Endodermal cell (in vitro differentiated cells): ENCODE results near the gene AKAP5. TPM values are rescaled to one million over a fixed set of nuclear protein-coding genes. Genes with fewer than 3 reads are reported as not detected.

Experiments used
- DNase-seq: peaks from one replicate; pipeline ENCODE4 v3.0.0-alpha.2; 2017
- H3K27ac ChIP-seq: 2 replicates; pipeline ENCODE4 v1.5.1; 2013; ENCODE audit warnings: mild to moderate bottlenecking, low read depth, low read length, moderate library complexity
- H3K27me3 ChIP-seq: 2 replicates; pipeline ENCODE4 v1.6.1; 2013; ENCODE audit warnings: mild to moderate bottlenecking, low read length, moderate library complexity; ENCODE audit not compliant: insufficient read depth, control insufficient read depth, poor library complexity, severe bottlenecking
- H3K36me3 ChIP-seq: 2 replicates; pipeline ENCODE4 v1.7.0; 2013; ENCODE audit warnings: mild to moderate bottlenecking, low read length, moderate library complexity; ENCODE audit not compliant: control insufficient read depth, insufficient read depth
- H3K4me1 ChIP-seq: one replicate; pipeline ENCODE4 v1.7.0; 2013; ENCODE audit warnings: low read length; ENCODE audit not compliant: control insufficient read depth, insufficient read depth
- H3K4me3 ChIP-seq: 2 replicates; pipeline ENCODE4 v1.5.1; 2013; ENCODE audit warnings: mild to moderate bottlenecking, low read length, moderate library complexity
- H3K9ac ChIP-seq: 2 replicates; pipeline ENCODE4 v1.6.1; 2013; ENCODE audit warnings: mild to moderate bottlenecking, low read length, moderate library complexity; ENCODE audit not compliant: poor library complexity, severe bottlenecking; ENCODE audit errors: extremely low read depth
- H3K9me3 ChIP-seq: 2 replicates; pipeline ENCODE4 v1.6.1; 2013; ENCODE audit warnings: mild to moderate bottlenecking, low read length, moderate library complexity; ENCODE audit not compliant: control insufficient read depth
- H3K27ac Mint-ChIP-seq: 2 replicates; pipeline ENCODE4 v1.8.0; 2020; ENCODE audit warnings: mixed read lengths
- H3K27me3 Mint-ChIP-seq: 2 replicates; pipeline ENCODE4 v1.8.0; 2021; ENCODE audit warnings: mild to moderate bottlenecking, mixed read lengths; ENCODE audit not compliant: insufficient read depth
- H3K36me3 Mint-ChIP-seq: 2 replicates; pipeline ENCODE4 v1.8.0; 2020; ENCODE audit warnings: low read depth, mixed read lengths
- H3K4me1 Mint-ChIP-seq: 2 replicates; pipeline ENCODE4 v1.8.0; 2020; ENCODE audit warnings: mixed read lengths
- H3K4me3 Mint-ChIP-seq: 2 replicates; pipeline ENCODE4 v1.8.0; 2020; ENCODE audit warnings: mild to moderate bottlenecking, moderate library complexity, mixed read lengths
- H3K9me3 Mint-ChIP-seq: 2 replicates; pipeline ENCODE4 v1.8.0; 2020; ENCODE audit warnings: mild to moderate bottlenecking, mixed read lengths
- WGBS, 2 experiments: methylation state at CpG; one replicate each; pipeline versions ENCODE4 v1.1.5 to v1.1.7; 2013; ENCODE audit warnings: missing lambda C conversion rate in 2 of 2, mixed read lengths in 1 of 2; ENCODE audit not compliant: insufficient coverage in 1 of 2, insufficient read length in 1 of 2; 5-methylcytosine and 5-hydroxymethylcytosine counted together
- total RNA-seq, 2 donors: library from RNA; stranded (reverse); fragmentation: NEBNext Ultra II Directional in 1 of 2; extraction: Animal tissue kit (Norgen Biotek cat#: 25700) in 1 of 2; gene quantifications; 2 replicates in 1 of 2; 3 replicates in 1 of 2; pipeline ENCODE4 v1.2.1, GENCODE V29; 2021
- TF ChIP-seq, protein P1 (sequence below): fragments of 200-600 bp; sonication (generic); conservative IDR thresholded peaks from 2 replicates; pipeline ENCODE4 v1.5.0; 2021; ENCODE audit warnings: antibody characterized with exemption, mild to moderate bottlenecking

AKAP5 gene
- total RNA-seq, 2 donors from 2014 or later: 1.3 to 2.0 TPM

DNA sequence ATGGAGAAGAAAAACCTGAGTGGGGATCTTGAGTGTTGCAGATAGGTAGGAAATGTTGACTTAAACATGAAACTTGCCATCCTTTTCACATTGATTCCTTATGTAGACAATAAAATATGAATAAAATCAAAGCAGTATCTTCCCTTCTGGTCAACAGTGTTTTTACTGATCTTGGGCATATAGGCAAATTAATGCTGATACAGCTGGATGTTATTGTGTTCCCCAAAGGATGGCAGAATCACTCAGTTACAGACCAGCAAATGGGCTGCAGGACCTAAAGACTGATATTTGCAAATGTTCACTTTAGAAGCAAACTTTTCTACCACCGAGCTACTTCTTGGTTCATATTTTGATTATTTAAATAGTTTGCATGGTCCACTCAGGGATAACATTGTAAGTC lies 43.3 kb upstream of the AKAP5 start:
- no peaks in the 10 kb centered on the region for H3K4me1 ChIP-seq
- Mint-ChIP-seq H3K27ac (no peak overlapping the region), H3K9me3 (no peaks in the 10 kb centered on the region), H3K36me3 (peaks cover 81% of the 10 kb centered on the region), H3K4me1 (no peaks in the 10 kb centered on the region), H3K4me3 (no peak overlapping the region), H3K27me3 (no peaks in the 10 kb centered on the region)
- H3K9ac ChIP-seq: no peak overlapping the region
- no peak overlapping the region for H3K4me3 ChIP-seq
- WGBS, 2 experiments: 100% methylated on average over 1 of the region's 1 CpG; no CpG with 5 or more reads in 1 of the 2 experiments
- H3K9me3 ChIP-seq: no peaks in the 10 kb centered on the region
- H3K36me3 ChIP-seq: peaks cover 52% of the 10 kb centered on the region
- TF ChIP-seq, protein P1, sequence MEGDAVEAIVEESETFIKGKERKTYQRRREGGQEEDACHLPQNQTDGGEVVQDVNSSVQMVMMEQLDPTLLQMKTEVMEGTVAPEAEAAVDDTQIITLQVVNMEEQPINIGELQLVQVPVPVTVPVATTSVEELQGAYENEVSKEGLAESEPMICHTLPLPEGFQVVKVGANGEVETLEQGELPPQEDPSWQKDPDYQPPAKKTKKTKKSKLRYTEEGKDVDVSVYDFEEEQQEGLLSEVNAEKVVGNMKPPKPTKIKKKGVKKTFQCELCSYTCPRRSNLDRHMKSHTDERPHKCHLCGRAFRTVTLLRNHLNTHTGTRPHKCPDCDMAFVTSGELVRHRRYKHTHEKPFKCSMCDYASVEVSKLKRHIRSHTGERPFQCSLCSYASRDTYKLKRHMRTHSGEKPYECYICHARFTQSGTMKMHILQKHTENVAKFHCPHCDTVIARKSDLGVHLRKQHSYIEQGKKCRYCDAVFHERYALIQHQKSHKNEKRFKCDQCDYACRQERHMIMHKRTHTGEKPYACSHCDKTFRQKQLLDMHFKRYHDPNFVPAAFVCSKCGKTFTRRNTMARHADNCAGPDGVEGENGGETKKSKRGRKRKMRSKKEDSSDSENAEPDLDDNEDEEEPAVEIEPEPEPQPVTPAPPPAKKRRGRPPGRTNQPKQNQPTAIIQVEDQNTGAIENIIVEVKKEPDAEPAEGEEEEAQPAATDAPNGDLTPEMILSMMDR: no peak
- H3K27me3 ChIP-seq: no peaks in the 10 kb centered on the region
- DNase-seq: no peak
- H3K27ac ChIP-seq: no peak overlapping the region

DNA sequence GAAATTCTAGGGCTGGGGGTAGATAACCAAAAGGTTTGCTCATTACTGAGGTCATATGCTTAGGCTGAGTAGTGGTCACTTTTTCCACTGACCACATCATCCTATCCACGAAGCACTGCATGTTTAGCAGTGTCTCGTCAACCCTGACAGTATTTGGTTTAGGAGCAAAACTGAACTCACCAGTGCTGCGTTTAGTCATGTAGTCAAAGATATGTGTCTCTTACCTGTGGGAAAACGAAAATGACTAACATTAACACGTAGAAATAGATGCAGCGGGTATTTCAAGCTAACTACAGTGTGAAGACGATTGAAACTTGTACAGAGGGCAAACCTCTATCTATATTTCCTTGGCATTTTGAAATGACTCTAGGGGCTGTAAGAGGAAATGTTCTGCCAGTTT lies 42.5 kb upstream of the AKAP5 start:
- Histone ChIP-seq H3K27ac (no peak overlapping the region), H3K4me3 (no peak overlapping the region), H3K9me3 (no peaks in the 10 kb centered on the region), H3K4me1 (no peaks in the 10 kb centered on the region), H3K36me3 (peaks cover 53% of the 10 kb centered on the region), H3K9ac (no peak overlapping the region), H3K27me3 (no peaks in the 10 kb centered on the region)
- Mint-ChIP-seq H3K9me3 (no peaks in the 10 kb centered on the region), H3K36me3 (peaks cover 83% of the 10 kb centered on the region), H3K4me3 (no peak overlapping the region), H3K27me3 (no peaks in the 10 kb centered on the region), H3K27ac (no peak overlapping the region), H3K4me1 (no peaks in the 10 kb centered on the region)
- no peak for DNase-seq
- TF ChIP-seq, protein P1: no peak
- 93 to 95% methylated on average over 7 of the region's 7 CpGs for WGBS, 2 experiments

DNA sequence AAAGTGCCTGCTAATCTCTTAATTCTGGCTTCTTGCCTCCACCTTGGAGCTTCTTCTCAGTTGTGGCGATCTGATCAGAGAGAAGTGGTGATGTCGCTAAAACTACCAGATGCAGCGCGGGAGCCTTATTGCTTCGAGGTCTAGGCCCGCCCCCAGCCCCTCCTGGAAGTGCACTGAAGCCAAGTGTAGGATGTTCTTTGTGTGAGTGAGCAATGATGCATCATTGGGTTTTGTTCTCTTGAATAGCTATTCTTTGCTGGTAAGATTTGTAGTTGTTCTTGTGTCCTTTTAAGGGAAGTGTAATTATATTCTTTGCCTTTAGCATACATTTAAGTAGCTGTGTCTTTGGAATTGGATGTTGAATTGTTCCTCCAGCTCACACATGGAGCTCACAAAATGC lies 41.3 kb upstream of the AKAP5 start:
- no peaks in the 10 kb centered on the region for H3K9me3 Mint-ChIP-seq
- no peak overlapping the region for H3K4me3 Mint-ChIP-seq
- no peaks in the 10 kb centered on the region for H3K9me3 ChIP-seq
- no peak for DNase-seq
- H3K36me3 Mint-ChIP-seq: peaks cover 80% of the 10 kb centered on the region
- no peaks in the 10 kb centered on the region for H3K27me3 ChIP-seq
- H3K27me3 Mint-ChIP-seq: no peaks in the 10 kb centered on the region
- no peaks in the 10 kb centered on the region for H3K4me1 Mint-ChIP-seq
- no peak overlapping the region for H3K9ac ChIP-seq
- TF ChIP-seq, protein P1: no peak
- H3K27ac Mint-ChIP-seq: no peak overlapping the region
- H3K36me3 ChIP-seq: peaks cover 47% of the 10 kb centered on the region
- no peak overlapping the region for H3K27ac ChIP-seq
- 94% methylated on average over 6 of the region's 6 CpGs; no CpG with 5 or more reads in 1 of the 2 experiments for WGBS, 2 experiments
- no peak overlapping the region for H3K4me3 ChIP-seq
- H3K4me1 ChIP-seq: no peaks in the 10 kb centered on the region
